K562 (cell line): Measurements from ENCODE around the gene C1QL3. TPM values are rescaled to one million over a fixed set of nuclear protein-coding genes. Genes with fewer than 3 reads are reported as not detected.

ENCODE experiments used
- ATAC-seq: fragments of 200-7000 bp; cut with Tn5 transposase; 3 replicates; pipeline ENCODE4 v1.9.1; 2020; ENCODE audit warnings: moderate library complexity
- BruUV-seq: library from RNA; stranded (reverse); fragments of 400-500 nt; replicated peaks from 2 replicates; lab custom pipeline; 2021; lab: Mats Ljungman, UMichigan
- CTCF ChIA-PET: fragments of 300-600 bp; formaldehyde crosslinking; extraction: SDS; loops from one replicate; lab custom pipeline; 2021; ENCODE audit warnings: low intra/inter-chr PET ratio; lab: Yijun Ruan, JAX
- POLR2A ChIA-PET: fragments of 300-600, 350-650 bp; sonication (Branson Sonifier 250); formaldehyde crosslinking; extraction: SDS; loops from one replicate; lab custom pipeline; 2021; ENCODE audit warnings: antibody characterized with exemption, inconsistent platforms; lab: Yijun Ruan, JAX
- DNase-seq, 4 experiments: peaks; one replicate each; pipeline versions ENCODE4 v3.0.0 to v3.0.0-alpha.2; 2011 to 2018; ENCODE audit warnings: low spot score in 3 of 4, mixed read lengths in 3 of 4; ENCODE audit errors: extremely low read depth in 1 of 4
- FAIRE-seq: peaks from 2 replicates; lab custom pipeline; 2011; peaks lifted over from hg19 to GRCh38; lab: Jason Lieb, UNC
- H2AFZ ChIP-seq: 2 replicates; pipeline ENCODE4 v1.6.0; 2011; ENCODE audit warnings: low read depth, low read length, control low read depth, inconsistent platforms
- H3K27ac ChIP-seq: fragments of 200-600 bp; 3 replicates; pipeline ENCODE4 v1.8.0; 2011; ENCODE audit warnings: low read depth, mild to moderate bottlenecking, control low read depth, inconsistent platforms, low read length, moderate library complexity, mixed read lengths; ENCODE audit errors: extremely low read depth
- H3K27me3 ChIP-seq, 2 experiments: fragments of 300-600 bp in 1 of 2; 2 replicates in 1 of 2; 3 replicates in 1 of 2; pipeline versions ENCODE4 v1.6.0 to v1.8.0; 2011; ENCODE audit warnings: inconsistent platforms in 2 of 2, low read length in 2 of 2, mild to moderate bottlenecking in 1 of 2, mixed read lengths in 1 of 2, moderate library complexity in 1 of 2; ENCODE audit not compliant: control insufficient read depth in 2 of 2, insufficient read depth in 2 of 2
- H3K36me3 ChIP-seq: fragments of 300-600 bp; 3 replicates; pipeline ENCODE4 v1.8.0; 2011; ENCODE audit warnings: mild to moderate bottlenecking, low read length, inconsistent platforms; ENCODE audit not compliant: control insufficient read depth, insufficient read depth
- H3K4me1 ChIP-seq, 2 experiments: fragments of 200-600 bp in 1 of 2; replicated peaks in 1 of 2; 2 replicates in 1 of 2; 3 replicates in 1 of 2; pipeline versions ENCODE4 v1.5.1 to v1.8.0; 2011; ENCODE audit warnings: inconsistent platforms in 2 of 2, low read length in 2 of 2, mild to moderate bottlenecking in 1 of 2, mixed read lengths in 1 of 2, moderate library complexity in 1 of 2; ENCODE audit not compliant: control insufficient read depth in 2 of 2, insufficient read depth in 2 of 2
- H3K4me2 ChIP-seq: 2 replicates; pipeline ENCODE4 v1.6.1; 2011; ENCODE audit warnings: low read length, control low read depth, inconsistent platforms, mixed read lengths; ENCODE audit not compliant: insufficient read depth
- H3K4me3 ChIP-seq: fragments of 200-600 bp; sonication (generic), shearing (Covaris generic); 2 replicates; pipeline ENCODE4 v1.5.1; 2016; ENCODE audit warnings: control low read depth, inconsistent platforms
- H3K79me2 ChIP-seq: fragments of 200-600 bp; 3 replicates; pipeline ENCODE4 v1.8.0; 2011; ENCODE audit warnings: low read length, inconsistent platforms; ENCODE audit not compliant: control insufficient read depth, insufficient read depth
- H3K9ac ChIP-seq, 2 experiments: 2 replicates each; pipeline versions ENCODE4 v1.6.0 to v1.6.1; 2011; ENCODE audit warnings: low read depth in 2 of 2, low read length in 2 of 2, control low read depth in 1 of 2, inconsistent platforms in 1 of 2, mild to moderate bottlenecking in 1 of 2, mixed read lengths in 1 of 2; ENCODE audit not compliant: insufficient read depth in 1 of 2
- H3K9me1 ChIP-seq: one replicate; pipeline ENCODE4 v1.6.0; 2011; ENCODE audit warnings: inconsistent platforms, mild to moderate bottlenecking, low read length, moderate library complexity; ENCODE audit not compliant: control insufficient read depth, insufficient read depth
- H3K9me3 ChIP-seq: replicated peaks from 2 replicates; pipeline ENCODE4 v1.5.1; 2011; ENCODE audit warnings: low read depth, low read length, inconsistent platforms; ENCODE audit not compliant: control insufficient read depth, insufficient read depth
- H4K20me1 ChIP-seq: replicated peaks from 2 replicates; pipeline ENCODE4 v1.6.1; 2011; ENCODE audit warnings: low read length, inconsistent platforms, mixed read lengths; ENCODE audit not compliant: control insufficient read depth, insufficient read depth
- BRD9 ChIP-seq: fragments of 450-650 bp; IDR thresholded peaks from 2 replicates; pipeline ENCODE4 v1.6.1; 2018; ENCODE audit warnings: low read depth; ENCODE audit not compliant: partially characterized antibody
- CBX5 ChIP-seq: IDR thresholded peaks from 2 replicates; pipeline ENCODE4 v1.6.1; 2014; ENCODE audit warnings: low read depth, borderline replicate concordance
- HNRNPH1 ChIP-seq: fragments of 200-400 bp; formaldehyde crosslinking; optimal IDR thresholded peaks from 2 replicates; pipeline ENCODE3; 2017; ENCODE audit warnings: low read depth, mild to moderate bottlenecking, low read length, moderate library complexity
- JUN ChIP-seq, 2 experiments: sonication (generic) in 1 of 2; formaldehyde crosslinking in 1 of 2; IDR thresholded peaks; 2 replicates each; pipeline versions ENCODE4 v1.6.1 to v1.8.0; 2012 to 2022; ENCODE audit warnings: borderline replicate concordance in 2 of 2, mild to moderate bottlenecking in 2 of 2, improper control_type of control experiment in 1 of 2, low read depth in 1 of 2, low read length in 1 of 2, missing genetic modification reagents in 1 of 2
- NFYB ChIP-seq: IDR thresholded peaks from 2 replicates; pipeline ENCODE4 v1.6.1; 2011; ENCODE audit warnings: mild to moderate bottlenecking, moderate library complexity; ENCODE audit not compliant: insufficient read length; ENCODE audit errors: extremely low read depth
- RUNX1 ChIP-seq: sonication (generic); IDR thresholded peaks from 2 replicates; pipeline ENCODE4 v1.6.1; 2016; ENCODE audit warnings: antibody characterized with exemption, low read depth
- USF2 ChIP-seq: sonication (generic); formaldehyde crosslinking; IDR thresholded peaks from 2 replicates; pipeline ENCODE4 v1.5.0; 2020; ENCODE audit warnings: missing genetic modification reagents
- XRCC5 ChIP-seq: fragments of 200-400 bp; formaldehyde crosslinking; IDR thresholded peaks from 2 replicates; pipeline ENCODE4 v1.6.1; 2017; ENCODE audit warnings: low read depth, mild to moderate bottlenecking, low read length
- ZBTB43 ChIP-seq: sonication (generic); formaldehyde crosslinking; IDR thresholded peaks from 2 replicates; pipeline ENCODE4 v1.8.0; 2023; ENCODE audit warnings: mild to moderate bottlenecking, missing genetic modification reagents
- ZNF124 ChIP-seq: sonication (generic); formaldehyde crosslinking; IDR thresholded peaks from 2 replicates; pipeline ENCODE4 v1.8.1; 2022; ENCODE audit warnings: missing genetic modification reagents
- ZNF407 ChIP-seq: fragments of 450-650 bp; IDR thresholded peaks from 2 replicates; pipeline ENCODE4 v1.6.1; 2016; ENCODE audit warnings: low read depth
- WGBS: fragments of 100-300 bp; shearing (Covaris generic); methylation state at CpG from one replicate; pipeline ENCODE4 v1.1.6; 2016; ENCODE audit warnings: low coverage, mixed read lengths; ENCODE audit not compliant: insufficient coverage; ENCODE audit errors: missing lambda C conversion rate; 5-methylcytosine and 5-hydroxymethylcytosine counted together
- in situ Hi-C: fragments of 300-500 bp; cut with MboI; formaldehyde crosslinking; loops from 4 replicates; pipeline ENCODE4 v1.15.0; 2018; ENCODE audit warnings: inconsistent platforms, mixed read lengths
- intact Hi-C: fragments of 100-400 bp; cut with micrococcal nuclease; formaldehyde crosslinking; loops from 2 replicates; pipeline ENCODE4 v1.14.2; 2022
- polyA plus RNA-seq, 8 experiments: library from polyadenylated mRNA; depleted of rRNA in 4 of 8; stranded (reverse) in 5 of 8; unstranded in 3 of 8; fragments of >200 nt; fragmentation: Nextera tagmentation in 2 of 8; fragmentation: Illumina TruSeq in 1 of 8; extraction: Ambion mirVana in 2 of 8; extraction: Trizol in 1 of 8; gene quantifications; 2 replicates each; pipeline versions ENCODE4 v1.2.1 to v1.2.3, GENCODE V29; 2011 to 2014; ENCODE audit warnings: inconsistent platforms in 1 of 8, missing spikeins in 1 of 8
- total RNA-seq, 7 experiments: library from RNA; depleted of rRNA in 6 of 7; stranded (reverse); fragments of >200 nt in 6 of 7; fragmentation: Illumina TruSeq in 2 of 7; extraction: Trizol in 2 of 7; gene quantifications; 2 replicates each; pipeline versions ENCODE4 v1.2.1 to v1.2.3, GENCODE V29; 2011 to 2021; ENCODE audit warnings: low replicate concordance in 1 of 7

C1QL3 gene
- total and polyA plus RNA-seq, 9 of the 15 experiments (the other 6 are each of a cell fraction or from before 2014, with no cell fraction given), result 0.28 to 0.37 TPM; not detected in 7

- TF ChIP-seq ZBTB43, result no peak
- no peak for TF ChIP-seq JUN (IDR thresholded peaks at IDR 0.05; ENCODE audit: borderline replicate concordance, low read depth, low read length)
- no peak for TF ChIP-seq JUN (CRISPR knock-in tag; IDR thresholded peaks at IDR 0.05; ENCODE audit: borderline replicate concordance)
- TF ChIP-seq ZNF124 (CRISPR knock-in tag), result no peak
- TF ChIP-seq RUNX1, result no peak
- TF ChIP-seq, all 486 proteins: peak for 0
These were observed 2.9 kb downstream of the C1QL3 start (continued) for GRCh38 chr10:16518822-16519221.

- CTCF ChIA-PET, result no interaction called here
- Histone ChIP-seq H4K20me1 (no peaks in the 10 kb centered on the region), H3K4me1 (no peaks in the 10 kb centered on the region), H3K9ac (no peak overlapping the region), H3K9me3 (no peaks in the 10 kb centered on the region), H3K36me3 (no peaks in the 10 kb centered on the region; the same call in 2 of the 3 replicates), H3K27me3 (no peaks in the 10 kb centered on the region), H3K9me1 (no peaks in the 10 kb centered on the region), H3K27ac (no peak overlapping the region), H3K79me2 (no peaks in the 10 kb centered on the region), H2AFZ (no peak overlapping the region), H3K4me2 (no peak overlapping the region), H3K4me3 (no peak overlapping the region)
- BruUV-seq, result no TSS peak
- intact Hi-C loops (no loop called here), in situ Hi-C loops (no loop called here)
- FAIRE-seq, result no peak
- 89% methylated on average over 9 of the region's 9 CpGs for WGBS
- no peak for DNase-seq
- POLR2A ChIA-PET, result interaction anchor here (0.8 kb wide), 1 partner anchor 12 kb away, joined by 3 read pairs; no protein-coding TSS in a partner anchor
- ATAC-seq, result no peak
- TF ChIP-seq USF2 (CRISPR knock-in tag), result no peak
- no peak for TF ChIP-seq NFYB
- TF ChIP-seq HNRNPH1, result no peak
- TF ChIP-seq ZNF407, result no peak
- no peak for TF ChIP-seq CBX5
- TF ChIP-seq XRCC5, result no peak
- no peak for TF ChIP-seq BRD9
These were observed 10.8 kb downstream of the C1QL3 start for GRCh38 chr10:16510843-16511242.
